HG02759 (cell line): Measurements from ENCODE around the gene EFCC1.
A peak's percentile ranks its signal among the peaks of the same experiment; 100 is the strongest.

ENCODE experiments used
- ATAC-seq: cut with Tn5 transposase; IDR thresholded peaks from one replicate; pipeline ENCODE4 v1.9.1; 2021; ENCODE audit warnings: mild to moderate bottlenecking, moderate library complexity; ENCODE audit not compliant: unreplicated experiment

EFCC1 gene, protein sequence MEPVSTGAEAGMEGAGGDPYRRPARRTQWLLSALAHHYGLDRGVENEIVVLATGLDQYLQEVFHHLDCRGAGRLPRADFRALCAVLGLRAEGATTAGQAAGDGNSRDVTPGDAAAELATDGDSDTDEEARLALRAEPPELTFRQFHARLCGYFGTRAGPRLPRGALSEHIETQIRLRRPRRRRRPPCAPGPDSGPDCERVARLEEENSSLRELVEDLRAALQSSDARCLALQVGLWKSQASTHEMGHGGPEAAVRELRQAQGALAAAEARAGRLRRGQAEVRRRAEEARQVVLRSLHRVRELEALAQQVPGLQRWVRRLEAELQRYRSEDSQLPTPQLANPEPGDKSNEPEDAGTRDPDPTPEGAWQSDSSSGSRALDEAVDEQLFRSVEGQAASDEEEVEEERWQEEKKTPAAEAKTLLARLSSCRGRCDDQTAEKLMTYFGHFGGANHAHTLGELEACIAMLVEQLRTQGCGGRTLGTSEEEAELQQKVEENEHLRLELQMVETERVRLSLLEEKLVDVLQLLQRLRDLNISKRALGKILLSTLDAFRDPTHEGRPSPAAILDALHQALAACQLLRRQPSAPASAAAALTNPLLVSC

DNA sequence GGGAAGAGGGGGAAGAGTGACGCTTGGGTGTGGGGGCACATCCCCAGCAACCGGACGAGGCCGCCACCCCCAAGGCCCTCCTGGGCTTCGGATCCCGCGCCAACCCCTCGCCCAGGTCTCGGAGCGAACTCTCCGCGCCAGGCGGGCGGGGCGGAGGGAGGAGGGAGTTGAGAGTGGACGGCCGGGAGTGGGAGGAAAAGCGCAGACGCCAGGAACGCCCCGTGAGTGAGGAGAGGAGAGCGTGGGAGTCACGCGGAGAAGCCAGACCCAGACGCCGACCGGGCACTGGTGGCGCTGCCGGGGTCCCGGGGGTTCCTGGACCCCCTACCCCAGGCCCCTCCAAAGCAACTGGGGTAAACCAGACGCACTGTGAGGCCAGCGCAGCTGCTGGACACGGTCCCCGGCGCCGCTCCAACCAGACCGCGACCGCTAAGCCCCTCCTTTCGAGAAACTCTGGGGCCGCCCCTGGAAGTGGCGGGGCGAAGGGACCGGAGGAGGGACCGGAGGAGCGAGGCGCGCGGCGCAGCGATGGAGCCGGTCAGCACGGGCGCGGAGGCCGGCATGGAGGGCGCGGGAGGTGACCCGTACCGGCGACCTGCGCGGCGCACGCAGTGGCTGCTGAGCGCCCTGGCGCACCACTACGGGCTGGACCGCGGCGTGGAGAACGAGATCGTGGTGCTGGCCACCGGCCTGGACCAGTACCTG lies at the start of gene EFCC1:
Gene EFCC1 (plus strand): TSS at position 204 of the 705 bp plus-strand sequence. CDS start 325 bp downstream, at position 529.
- no peak for ATAC-seq

DNA sequence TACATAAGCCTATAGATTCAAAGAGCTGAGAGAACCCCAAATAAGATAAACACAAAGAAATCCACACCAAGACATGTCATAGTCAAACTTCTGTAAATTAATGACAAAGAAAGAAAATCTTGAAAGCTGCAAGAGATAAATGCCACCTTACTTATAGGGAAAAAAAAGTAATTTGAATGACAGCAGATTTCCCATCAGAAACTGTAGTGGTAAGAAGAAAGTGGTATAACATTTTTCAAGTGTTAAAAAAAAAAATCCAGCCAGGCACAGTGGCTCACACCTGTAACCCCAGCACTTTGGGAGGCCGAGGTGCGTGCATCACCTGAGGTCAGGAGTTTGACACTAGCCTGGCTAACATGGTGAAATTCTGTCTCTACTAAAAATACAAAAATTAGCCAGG lies 44.7 kb upstream of the EFCC1 start:
- ATAC-seq: no peak

DNA sequence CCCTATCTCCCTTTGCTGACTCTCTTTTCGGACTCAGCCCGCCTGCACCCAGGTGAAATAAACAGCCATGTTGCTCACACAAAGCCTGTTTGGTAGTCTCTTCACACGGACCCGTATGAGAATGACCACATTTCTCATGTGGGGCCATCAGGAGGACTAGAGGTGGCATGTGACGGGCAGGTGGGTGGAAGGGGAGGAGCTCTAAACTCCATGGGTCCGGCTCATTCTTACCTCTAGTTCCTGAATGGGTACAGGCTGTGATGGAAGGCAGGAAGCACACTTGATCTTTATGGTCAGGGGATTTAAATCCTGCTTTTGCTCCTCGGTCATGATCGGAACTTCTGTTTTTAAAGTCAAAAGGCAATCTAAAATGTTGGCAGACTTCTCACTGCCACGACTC lies 35.8 kb upstream of the EFCC1 start:
- no peak for ATAC-seq

DNA sequence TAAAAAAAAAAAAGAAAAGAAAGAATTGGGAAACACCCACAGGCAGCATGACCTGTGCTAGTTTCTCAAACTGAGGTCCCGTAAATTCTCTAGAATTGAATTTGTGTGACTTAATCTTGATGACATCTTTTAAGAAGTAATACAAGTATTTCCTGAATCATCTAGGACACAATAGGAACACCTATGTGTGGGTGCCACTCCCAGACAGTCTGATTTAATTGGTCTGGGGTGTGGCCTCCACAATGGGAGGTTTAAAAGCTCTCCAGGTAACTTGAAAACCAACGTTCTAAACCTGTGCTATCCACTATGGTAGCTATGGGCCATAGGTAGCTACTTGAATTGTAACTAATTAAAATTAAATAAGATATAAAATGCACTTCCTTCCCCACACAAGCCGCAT lies 35.3 kb upstream of the EFCC1 start:
- no peak for ATAC-seq

DNA sequence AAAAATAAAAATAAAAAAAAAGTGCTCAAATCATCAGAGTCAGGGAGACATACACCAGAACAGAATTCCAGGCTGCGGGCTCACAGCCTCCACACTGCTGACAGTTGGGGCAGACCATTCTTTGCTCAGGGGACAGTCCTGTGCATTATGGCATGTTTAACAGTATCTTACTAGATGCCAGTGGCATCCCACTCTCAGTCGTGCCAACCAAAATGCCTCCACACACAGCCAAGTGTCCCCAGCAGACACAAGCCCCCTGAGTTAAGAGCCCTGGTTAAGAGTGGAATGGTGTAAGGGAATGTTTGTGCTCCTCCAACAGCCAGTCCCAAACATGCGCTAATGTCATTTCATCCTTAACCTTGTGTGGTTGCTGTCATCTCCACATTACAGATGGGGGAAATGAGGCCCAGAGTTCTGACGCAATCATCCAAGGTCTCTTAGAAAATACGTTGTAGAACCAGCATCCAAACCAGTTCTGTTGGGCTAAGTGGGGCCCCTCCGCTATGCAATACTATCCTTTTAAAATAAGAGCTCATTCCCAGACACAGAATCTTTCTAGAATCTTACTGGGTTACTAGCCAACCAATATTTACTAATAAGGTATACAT lies 33.3 kb upstream of the EFCC1 start:
- ATAC-seq: no peak

DNA sequence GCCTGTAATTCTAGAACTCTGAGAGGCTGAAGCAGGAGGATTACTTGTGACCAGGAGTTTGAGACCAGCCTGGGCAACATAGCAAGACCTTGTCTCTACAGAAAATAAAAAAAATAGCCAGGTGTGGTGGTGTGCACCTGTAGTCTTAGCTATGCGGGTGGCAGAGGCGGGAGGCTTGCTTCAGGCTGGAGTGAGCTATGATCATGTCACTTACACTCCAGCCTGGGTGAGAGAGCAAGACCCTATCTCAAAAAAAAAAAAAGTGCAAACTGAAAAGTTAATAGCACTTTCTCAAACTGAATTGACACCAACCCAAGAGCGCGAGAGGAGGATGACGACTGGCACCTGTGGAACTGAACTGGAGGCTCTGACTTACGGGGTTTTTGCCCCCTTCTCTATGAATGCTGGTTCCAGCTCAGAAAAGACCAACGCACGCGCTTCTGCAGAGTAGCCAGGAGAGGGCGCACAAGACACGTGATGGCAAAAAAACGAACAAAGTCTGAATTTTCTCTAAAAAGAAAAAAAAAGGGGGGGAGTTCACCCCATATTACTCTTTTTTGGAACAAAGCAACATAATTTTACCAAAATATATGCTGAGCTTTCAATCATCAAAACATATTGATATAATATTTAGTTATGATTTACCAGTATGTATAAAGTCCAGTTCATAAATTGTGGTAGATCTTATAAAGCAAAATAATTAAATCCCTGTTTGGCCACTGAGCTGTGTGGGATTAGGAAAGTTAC lies 30.9 kb upstream of the EFCC1 start:
- no peak for ATAC-seq

DNA sequence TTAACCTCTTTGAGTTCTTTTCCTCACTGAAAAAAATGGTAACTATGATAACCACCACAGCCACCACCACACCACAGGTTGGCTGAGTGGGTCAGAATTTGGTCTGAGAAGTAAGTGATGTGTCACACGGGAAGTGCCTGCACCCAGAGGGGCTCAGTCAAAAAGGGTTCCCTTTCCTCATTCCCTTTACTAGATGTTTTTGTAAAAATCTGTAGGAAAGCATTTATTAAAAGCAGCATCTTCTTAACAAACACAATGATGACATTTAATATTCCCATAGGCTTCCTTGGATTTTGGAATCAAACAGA lies 30.4 kb upstream of the EFCC1 start:
- ATAC-seq: no peak

DNA sequence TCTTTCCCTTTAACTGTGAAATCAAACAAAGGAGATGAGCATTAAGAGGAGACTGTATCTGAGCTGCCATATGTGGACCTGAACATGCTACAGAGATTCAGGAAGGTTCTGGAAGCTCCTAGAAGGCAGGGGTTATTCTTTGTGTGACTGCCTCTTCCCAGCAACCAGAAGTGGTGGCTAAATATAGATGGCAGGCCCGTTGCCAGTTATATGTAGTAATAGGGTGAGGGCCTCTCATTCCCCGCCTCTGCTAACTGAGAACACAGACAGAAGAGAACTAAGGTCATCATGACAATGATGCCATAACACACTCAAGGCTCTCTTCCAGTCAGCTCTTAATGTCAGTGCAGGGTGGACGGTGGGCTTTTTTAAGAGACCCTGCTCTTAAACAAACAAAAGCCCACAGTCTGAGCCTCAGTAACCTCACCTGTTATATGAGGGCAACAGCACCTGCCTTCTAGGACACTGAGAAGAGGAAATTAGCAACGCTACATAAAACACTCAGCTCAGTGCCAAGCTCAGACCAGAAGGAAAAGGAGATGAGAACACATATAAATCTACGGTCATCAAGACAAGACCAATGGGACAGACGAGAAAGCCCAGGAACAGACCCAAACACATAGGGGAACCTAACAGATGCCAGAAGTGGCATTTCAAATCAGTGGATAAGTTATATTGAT lies 29.5 kb upstream of the EFCC1 start:
- ATAC-seq: no peak

DNA sequence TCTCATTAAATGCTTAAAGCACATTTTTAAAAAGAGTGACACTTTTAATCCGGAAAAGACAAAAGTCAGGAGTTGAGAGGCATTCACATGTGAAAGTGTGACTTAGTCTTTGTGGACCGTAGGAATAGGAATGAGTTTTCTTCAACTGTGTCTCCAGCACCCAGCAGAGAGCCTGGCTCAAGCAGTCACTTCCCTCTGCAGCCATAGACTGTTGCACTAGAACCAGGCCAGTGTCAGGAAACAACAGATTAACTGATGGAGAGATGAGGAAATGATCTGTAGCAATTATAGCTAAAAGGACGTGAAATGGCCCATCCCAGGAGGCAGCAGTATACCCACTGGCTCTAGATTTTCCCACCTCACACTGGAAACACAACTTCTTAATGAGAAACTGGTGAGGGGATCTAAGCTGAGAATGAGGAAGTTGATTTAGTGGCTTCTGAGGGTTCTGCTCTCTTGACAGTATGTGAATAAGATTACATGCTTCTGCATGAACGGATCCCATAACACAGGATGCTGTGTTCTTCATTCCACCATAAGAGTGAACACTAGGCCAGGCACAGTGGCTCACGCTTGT lies 27.0 kb upstream of the EFCC1 start:
- no peak for ATAC-seq

DNA sequence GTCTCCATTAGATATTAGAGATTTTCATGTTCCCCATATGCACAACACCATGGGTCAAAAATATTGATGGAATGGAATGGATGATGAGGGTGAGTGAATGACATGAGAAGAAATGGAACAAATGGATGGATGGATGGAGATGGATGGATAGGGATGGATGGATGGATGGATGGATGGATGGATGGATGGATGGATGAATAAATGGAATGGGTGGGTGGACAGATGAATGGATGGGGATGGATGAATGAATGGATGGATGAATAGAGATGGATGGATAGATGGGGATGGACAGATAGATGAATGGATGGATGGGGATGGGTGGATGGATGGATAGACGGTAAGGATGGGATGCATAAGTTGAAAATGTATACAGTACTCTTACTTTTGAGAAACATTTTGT lies 25.8 kb upstream of the EFCC1 start:
- no peak for ATAC-seq

DNA sequence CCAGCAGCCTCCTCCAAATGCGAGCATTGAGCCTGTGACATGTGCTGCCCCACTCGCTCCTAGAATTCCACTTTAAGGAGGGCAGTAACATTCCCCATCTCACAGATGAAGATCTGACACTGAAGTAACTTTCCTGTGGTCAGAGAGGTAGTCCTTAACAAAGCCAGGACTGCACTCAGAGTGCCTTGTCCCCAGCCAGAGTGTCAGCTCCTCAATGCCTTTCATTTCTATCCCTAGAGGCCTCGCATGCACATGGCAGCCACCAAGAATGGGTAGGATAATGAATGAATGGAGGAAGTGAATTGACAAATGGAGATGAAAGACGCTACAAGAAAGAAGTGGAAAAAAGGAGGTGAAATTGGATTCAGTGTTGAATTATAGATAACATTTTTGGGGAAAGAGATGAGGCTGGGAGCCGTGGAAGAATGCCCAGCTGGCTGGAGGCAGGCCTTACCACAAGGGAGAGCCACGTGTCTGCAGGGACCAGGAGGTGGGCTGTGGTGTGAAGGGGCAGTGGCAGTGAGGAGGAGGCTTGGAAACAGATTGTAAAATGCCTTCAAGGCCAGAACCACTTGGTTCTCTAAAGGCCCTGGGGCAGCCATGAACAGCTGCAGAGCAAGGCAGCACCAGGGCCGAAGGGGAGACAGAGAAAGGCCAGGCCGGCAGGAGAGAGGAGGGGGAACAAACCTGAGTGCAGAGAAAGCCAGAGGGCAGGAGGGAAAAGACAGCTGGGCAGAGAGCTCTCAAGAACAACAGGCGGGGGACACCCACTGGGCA lies 17.6 kb upstream of the EFCC1 start:
- no peak for ATAC-seq

DNA sequence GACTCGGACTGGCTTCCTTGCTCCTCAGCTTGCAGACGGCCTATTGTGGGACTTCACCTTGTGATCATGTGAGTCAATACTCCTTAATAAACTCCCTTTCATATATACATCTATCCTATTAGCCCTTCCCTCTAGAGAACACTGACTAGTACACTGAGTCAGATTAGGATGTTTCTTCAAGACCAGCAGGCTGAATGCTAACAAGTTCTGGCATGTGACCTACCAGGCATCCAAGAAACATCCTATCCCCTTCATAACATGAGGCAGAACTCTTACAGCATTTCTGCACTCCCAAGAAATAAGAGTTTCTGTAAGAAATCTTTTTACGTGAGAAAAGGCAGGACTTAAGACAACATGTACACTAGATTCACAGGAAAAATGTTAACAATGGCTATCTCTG lies 16.5 kb upstream of the EFCC1 start:
- ATAC-seq: no peak

DNA sequence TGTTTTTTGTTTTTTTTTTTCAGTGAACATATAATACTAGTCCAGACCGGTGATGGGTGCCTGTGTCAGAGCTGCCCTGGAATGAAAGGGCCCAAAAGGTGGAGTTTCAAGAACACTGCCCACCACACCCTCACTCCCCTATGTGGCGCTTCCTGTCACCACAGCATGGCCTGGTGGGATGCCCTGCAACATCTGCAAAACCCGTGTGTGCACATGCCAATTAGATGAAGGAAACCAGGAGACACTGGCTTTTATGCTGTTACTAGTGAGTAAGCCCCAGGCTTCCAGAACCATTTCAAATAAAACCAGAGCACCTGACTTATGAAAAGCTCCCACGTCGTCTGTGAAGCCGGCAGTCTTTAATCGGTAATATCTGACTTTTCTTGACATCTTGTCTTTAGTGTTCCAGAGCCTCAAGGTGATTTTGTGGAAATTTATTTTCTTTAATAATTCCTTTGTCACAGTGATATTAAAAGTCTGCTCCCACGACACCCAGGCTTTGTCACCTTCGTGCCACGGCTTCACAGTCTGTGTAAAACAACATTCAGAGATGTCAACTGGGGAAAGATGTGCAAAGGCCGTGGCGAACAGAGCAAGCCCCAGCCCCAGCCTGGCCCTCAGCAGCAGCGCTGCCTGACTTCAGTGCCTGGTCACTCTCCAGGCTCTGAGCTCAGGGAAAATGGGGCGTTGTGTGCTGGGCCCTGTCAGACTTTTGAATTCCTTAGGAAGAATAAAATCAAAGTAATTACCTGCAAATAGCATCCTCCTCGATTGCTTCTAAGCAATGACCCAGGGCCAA lies 13.6 kb upstream of the EFCC1 start:
- no peak for ATAC-seq

DNA sequence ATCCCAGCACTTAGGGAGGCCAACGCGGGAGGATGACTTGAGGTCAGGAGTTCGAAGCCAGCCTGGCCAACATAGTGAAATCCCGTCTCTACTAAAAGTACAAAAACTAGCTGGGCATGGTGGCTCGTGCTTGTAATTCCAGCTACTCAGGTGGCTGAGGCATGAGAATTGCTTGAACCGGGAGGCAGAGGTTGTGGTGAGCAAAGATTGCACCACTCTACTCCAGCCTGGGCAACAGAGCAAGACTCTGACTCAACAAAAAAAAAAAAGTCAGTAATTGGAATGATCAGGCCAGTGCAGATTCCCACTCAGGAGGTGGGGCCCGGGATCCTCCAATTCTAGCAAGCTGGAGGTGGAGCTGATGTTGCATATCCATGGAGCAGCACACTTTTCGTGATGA lies 12.8 kb upstream of the EFCC1 start:
- ATAC-seq: no peak

DNA sequence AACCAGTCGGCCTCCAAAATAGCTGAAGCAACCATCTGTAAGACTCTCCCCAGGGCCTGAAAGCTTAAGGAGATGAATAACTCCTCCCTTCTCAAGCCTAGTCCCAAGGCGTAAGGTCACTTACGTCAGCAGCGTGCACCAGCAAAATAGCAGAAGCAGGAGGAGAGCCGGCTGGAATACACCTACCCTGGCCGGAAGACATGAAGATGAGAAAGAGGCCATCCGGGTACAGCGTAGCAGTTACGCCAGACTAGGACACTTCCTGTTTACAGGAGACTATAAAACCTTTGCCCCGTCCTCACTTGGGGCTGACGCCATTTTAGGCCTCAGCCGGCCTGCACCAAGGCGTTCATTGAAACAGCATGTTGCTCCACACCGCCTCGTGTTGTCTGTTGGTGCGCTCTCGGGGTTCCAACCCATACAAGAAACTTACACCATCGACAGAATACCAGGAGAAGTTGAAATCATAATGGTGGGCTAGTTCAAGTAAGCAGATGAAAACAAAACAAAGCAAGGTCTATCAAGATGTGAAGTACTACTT lies 9.7 kb upstream of the EFCC1 start:
- no peak for ATAC-seq

DNA sequence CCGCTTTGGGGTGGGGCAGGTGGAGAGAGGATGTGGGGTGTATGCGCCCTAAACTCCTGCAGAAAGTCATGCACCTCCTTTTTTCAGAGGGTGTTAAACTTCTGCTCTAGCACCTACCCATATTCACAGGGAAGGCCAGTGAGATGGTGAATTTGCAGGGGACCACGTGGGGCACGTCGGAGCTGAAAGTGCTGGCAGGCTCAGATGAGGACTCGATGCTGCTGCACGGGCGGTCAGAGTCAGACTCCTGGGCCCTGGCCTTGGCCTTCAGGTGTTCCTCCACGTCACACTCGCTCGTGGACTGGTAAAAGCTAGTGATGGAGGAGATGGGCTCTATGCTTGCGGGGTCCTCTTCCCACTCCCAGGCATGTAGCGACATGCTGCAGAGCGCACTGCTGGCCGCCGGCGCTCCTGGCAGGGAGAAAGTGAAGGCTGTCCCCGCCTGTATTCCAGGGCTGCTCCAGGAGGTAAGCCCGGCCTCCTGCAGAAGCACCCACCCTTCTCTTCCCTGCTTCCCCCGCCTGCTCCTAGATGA lies 8.1 kb upstream of the EFCC1 start:
- no peak for ATAC-seq

DNA sequence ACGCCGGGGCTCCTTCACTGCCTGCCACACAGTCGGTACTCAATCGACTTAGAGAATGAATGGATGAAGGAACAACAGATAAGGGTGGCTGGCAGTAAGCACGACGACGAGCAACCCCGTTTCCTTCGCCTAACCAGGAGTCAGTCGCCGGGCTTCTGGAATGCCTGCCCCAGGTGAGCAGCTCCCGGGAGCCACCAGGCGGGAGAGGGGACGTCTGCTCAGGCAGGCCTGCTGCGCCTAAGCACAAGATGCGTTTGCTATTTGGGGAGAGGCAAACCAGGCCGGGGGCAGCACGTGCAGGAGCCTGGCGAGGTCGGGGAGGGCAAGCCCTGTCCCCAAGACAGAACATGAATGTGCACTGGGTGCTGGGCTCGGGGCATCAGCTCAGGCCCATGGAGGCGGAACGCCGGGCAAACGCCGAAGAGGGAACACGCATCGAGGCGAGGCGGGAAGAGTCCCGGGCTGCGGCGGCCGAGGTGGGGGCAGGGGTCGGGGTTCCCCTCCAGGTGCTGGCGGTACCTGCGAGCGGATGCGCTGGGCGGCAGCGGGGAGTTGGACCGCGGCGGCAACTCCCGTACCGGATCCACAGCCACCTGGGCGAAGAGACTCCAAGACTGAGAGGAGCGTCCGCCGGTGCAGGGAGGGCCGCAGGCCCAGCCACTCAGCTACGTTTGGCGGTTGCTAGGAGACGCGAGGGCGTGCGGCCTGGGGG lies 7.5 kb upstream of the EFCC1 start, which contains the start of gene CFAP92:
Gene CFAP92 (minus strand): TSS at position 616 of the 712 bp plus-strand sequence. CDS start 772 bp downstream, outside the sequence.
- peak; percentile 92 for ATAC-seq
